HG03280 (cell line): ENCODE data around the gene ARPP21.

Experiments used
- ATAC-seq: cut with Tn5 transposase; IDR thresholded peaks from one replicate; pipeline ENCODE4 v1.9.1; 2021; ENCODE audit warnings: mild to moderate bottlenecking, moderate library complexity; ENCODE audit not compliant: unreplicated experiment

The ARPP21 gene

DNA sequence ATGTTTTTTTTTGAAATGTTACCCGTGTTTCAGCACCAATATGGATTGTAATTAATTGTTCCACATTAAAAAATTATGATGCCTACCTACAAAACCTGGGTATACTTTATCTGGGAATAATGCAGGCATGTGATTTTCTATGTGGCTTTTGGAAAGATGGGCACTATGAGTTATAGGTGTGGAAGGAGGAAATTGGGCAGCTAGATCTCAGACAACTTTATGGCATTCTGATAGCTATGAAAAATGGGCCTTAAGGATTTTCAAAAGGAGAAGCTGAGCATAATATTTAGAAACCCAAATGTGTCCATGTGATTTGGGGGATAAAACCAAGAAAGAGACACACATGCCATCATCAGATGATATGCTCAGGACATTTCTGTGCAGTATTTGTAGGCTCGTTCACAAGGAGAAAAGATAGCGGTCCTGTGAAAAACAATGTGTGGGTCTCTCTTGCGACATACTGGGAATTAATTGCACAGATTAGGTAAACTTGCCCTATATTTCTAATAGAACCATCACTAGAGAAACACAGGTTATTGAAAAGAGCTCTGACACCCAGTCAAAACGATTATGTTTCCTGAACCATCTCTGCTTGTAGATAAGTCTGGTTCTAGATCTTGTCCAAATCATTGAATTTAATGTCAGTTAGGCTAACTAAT lies 35.3 kb downstream of the ARPP21 start:
- no peak for ATAC-seq

DNA sequence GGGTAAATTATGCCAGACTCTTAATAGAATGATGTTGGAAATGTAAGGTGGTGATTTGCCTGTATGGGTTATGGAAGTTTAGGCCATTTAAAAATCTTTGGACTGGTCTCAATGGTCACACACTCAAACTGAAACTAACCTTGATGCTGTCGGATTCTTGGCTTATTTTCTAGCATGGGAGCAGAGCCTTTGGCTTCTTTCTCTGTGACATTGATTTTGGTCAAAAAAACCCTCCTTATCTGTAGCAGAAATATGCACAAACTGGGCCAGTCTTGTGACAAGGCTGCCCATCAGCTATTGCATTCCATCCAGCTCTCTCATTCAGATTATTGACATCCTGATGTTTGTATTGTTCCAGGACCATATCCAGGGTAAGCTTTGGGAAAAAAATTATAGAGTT lies 35.9 kb downstream of the ARPP21 start:
- no peak for ATAC-seq

DNA sequence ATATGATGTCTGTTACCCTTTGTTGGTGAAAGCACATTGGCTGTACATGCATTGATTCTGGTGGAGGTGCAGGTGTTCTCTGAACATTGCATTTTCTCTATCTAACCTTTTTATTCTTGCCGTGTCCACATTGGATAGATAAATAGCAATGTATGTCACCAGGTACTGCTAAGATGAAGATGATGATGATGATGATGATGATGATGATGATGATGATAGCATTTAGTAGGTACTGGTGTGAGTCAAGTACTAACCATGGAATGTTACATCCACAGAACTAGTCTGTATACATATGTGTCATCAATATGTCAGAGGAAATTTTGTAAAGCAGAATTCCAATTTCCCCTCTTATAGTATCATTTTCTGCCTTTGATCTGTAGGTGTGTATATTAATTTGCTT lies 36.3 kb downstream of the ARPP21 start:
- ATAC-seq = no peak

DNA sequence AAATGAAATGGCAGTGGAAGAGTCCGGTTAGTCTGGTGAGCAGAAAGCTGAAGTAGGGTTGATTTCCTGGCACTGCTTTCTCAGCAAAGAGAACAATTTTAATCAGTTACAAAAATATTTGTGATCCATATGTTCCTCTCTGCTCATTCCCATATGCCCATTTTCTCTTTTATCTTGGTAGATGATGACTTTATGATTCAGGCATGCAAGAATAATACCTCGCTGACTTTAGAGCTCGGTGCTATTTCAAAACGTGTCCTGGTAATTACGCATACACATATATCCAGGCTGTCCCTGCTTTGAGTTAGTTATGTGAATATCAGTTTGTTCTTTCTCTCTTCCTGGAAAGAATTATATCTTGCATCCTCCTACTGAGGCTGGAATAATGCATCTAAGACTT lies 38.5 kb downstream of the ARPP21 start:
- ATAC-seq = no peak

DNA sequence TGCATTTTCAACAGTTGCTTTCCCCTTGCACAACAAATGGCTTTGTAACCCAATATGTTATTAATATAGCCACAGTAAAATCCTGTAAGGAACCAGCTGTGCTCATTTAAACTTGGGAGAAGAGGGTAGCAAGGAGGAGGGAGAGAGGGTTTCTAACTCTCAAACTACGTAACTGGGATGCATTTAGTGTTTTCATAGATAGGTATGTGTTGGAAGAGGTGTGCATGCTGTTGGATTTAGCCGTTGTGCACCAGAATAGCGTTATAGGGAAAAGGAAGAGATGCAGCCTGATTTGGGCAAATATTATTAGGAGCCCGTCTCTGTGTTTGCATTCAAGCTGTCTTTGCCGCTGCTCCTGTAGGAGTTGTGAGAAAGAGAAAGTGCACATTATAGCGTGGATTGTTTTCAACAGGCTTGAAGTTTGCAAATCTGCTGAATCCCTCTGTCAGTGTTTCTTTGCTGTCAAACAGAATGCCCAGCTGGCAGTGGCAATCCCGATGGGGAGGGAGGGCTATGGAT lies 39.4 kb downstream of the ARPP21 start:
- no peak for ATAC-seq

DNA sequence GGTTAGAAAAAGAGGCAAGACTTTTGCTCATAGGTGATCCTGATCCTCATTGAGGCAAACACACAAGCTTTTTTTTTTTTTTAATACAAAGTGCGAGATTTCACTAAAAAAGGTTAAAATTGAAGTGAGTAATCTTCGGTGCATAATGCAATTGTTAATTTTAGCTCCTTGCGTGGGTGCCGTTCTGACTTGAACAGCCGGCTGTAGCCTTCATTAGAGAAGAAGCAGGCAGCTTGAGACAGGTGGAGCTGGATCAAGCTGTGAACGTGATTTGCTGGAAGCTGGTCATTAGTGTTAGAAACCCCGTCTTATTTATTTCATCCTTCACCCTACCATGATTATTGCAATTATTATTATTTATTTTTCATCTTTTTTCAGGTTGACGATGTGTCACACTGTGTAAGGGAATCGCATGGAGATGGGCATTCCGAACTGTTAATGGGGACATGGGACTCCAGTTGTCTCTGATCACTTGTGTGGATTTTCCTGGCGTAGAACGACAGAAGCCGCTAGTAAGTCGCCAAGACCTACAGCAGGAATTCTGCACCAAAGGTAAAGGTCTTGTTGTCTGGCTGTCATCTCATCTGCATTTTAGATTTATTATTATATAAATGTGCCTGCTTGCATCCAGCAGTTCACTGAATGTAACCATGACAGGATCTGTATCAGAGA lies 40.2 kb downstream of the ARPP21 start:
- ATAC-seq = no peak

DNA sequence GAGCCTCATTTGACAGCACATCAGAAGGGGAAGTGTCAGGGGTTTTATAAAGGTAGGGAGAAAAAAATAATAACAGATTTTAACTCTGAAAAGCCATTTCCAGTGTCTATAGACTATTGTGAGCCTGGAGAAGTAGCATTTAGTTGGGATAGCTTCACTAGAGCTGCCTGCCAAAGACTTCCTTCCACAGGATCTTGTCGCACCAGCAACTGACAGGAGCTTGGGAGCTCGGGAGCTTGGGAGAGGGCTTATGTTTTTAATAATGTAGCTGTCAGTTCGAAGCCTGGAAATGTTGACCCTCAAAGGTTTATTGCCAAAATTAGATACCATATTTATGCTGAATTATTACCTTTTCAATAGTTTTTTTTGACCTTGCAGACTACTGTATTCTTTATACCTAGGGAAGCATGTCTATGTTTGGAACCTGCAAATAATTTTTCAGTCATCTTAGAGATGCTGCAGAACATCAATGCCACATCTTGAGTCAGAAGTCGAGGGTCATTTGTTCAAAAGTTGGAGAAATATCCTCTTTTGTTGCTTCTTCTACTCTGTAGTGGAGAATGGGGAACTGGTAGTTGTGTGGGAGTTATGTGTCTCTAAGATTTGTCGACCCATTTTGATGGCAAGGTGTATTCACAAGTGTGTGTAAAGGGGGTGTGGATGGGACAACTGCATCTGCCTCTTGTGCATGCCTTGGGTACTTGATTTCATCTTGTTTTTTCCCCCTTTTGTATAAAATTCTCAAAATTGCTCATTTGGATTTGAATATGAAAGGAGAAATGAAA lies 41.7 kb downstream of the ARPP21 start:
- ATAC-seq = no peak

DNA sequence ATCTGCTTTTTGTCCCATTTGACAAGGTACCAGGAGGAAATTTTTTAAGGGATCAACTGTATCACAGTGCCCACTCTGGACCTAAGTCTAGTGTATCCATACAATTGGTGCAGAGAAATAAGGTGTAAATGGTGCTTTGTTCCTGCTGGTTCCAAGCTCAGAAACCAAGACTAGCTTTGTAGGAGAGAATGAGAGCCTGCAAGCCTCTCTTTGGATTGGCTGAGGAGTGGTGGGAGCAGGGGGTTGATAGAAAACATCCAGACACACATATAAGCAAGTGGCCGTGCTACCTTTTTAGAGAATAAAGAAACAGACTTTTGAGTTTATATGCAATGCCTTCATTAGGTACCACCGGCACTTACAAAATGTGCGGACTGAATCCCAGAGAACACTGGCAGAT lies 45.8 kb downstream of the ARPP21 start:
- ATAC-seq = no peak

DNA sequence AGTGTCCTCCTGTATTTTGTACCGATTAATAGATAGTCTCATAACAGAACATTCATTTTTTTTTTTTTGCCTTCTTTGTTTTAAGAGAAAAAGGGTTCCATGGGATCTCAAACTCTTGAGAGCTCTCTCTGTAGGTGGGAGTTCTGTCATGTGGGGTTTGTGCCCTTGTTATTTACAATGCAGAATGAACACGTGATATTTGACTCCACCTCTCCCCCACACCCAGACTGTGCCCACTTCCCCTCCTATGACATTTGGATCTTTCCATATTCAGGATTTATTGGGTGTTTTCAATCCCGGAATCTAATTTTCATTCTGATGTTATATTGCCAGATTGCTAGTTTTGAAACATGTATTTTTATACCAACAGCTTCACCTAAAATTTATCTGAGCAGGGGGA lies 49.5 kb downstream of the ARPP21 start:
- ATAC-seq = no peak

DNA sequence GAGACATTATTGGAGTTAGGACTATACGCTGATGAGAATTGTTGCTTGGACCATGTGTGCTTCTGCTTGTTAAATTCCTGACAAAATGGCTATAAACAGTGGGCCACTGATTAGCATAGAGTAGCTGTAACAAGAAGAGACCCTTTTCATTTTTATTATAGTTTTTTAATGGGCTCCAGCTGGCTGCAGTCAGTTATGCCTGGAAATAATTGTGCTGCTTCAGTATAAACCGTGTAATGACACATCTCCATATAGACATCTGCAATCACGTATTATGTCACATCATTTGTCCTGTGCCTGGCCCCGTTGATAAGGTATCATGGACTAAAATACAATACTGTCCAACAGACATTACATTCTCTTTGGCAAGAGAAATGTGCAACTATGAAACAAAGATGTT lies 50.9 kb downstream of the ARPP21 start:
- no peak for ATAC-seq

DNA sequence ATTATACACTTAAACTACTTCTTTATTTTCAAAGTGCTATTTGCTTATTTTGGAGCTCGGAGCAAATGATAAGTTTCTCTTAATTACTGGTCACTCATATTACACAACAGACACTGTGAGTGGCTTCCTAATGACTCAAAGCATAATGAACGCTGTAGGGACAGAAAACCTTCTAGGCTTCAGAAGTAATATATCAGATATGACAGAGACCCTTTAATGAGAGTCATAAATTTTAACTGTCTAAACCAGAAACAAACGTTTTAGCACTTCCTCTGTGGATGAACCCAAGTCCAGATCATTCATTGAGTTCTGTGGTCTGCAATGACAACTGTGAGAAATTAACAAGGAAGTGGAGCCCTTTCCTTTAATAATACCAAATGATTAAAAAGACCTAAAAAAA lies 66.6 kb downstream of the ARPP21 start:
- no peak for ATAC-seq

DNA sequence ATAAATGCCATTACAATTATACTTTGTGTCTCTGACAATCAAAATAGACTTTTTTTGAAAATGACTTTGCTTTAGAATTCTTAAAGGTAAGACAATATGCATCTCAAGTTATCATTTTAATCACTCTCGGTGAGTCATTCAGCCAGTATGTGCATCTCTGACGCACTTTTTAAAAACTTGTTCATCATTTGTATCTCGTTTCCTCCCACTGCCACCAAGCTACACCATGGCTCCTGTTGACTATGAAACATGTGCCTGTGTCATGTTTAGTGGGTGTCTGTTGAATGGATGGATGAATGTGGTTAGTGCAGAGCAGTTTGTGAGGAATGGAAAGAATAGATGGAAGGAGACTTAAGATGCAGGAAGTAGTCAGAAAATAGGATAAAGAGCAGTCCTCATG lies 68.6 kb downstream of the ARPP21 start:
- no peak for ATAC-seq

DNA sequence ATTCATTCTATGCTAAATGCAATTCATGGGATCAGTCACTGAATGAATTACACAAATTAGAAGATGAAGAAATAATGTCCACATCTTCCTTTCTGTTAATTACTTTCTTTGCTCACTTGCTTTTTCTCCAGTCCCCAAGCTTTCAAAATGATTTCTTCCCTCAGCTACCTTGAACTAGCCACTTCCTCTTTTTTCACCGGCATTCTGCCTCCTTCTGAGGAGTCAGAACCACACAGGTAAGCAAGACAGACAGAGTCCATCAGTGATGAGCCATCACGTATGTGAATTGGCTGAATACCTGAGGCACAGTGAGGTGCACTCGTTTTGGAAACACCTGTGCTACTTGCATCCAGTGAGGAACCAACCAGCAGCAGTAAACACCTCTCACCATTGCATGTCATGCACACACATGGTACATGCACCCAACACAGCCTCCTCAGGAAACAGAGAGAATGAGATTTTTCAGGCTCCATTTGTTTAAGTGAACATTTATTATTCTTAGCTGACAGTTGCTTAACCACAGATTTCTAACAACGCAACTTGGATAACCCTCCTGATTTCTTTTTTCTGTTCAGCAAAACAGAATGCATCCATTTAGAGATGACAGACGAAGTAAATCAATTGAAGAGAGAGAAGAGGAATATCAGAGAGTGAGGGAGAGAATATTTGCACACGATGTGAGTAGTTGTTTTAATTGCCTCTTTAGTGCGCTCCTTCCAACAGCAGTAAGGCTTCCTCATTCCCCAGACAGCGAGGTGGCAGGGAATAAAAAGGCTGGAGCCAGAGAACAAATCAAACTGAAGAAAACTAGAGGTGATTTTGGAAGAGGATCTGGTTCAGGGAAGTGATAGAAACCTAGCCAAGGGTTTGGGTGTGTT lies 69.3 kb downstream of the ARPP21 start:
- no peak for ATAC-seq

DNA sequence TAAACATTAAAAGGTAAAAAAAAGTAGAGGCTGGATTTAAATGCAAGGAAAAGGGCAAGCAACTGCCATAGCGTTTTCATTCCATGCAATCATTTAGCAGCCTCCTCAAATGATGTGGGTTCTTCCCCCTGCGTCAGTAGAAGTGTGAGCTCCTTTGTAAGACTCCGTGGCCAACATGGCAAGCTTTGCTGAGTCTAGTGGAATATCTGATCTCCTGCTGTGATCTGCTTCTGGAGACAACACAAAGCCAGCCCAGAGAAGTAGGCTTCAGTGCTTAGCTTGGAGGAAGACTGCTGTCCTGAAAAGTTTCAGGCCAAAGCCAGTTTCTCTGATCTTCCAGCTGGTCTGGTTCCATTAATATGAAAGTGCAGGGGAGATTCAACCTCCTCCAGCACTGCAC lies 70.4 kb downstream of the ARPP21 start:
- no peak for ATAC-seq

DNA sequence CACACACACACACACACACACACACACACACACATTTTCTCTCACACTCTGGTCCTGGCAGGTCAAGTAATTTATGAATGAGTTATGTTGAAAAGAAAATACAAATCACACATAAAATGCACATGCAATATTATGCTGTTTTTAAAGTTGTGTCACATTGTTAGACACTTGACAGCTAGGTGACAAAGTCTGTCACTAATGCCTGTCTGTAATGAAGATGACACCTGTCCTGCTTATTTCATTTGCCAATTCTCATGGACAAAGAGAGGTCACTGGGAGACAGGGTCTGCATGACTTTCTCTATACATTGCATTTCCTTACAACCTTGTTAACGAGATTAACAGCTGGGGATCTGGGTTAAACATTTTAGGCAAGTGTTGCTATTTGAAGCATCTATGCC lies 71.2 kb downstream of the ARPP21 start:
- ATAC-seq = no peak

DNA sequence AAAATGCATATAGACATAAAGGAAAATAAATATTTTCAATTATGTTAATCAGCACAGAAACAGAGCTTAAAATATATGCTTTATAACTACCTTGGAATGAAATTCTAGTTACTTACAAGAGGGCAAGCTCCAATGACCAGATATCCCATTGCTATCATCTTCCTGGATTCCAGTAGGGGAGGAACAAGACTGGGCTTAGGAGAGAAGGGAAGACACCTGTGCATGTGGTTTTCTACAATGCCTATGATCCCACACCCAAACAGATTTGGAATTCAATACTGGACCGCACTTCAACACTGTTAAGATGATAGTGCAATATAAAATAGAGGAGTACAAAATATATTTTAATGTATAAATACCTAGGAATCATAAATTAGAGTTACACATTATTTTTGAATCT lies 79.6 kb downstream of the ARPP21 start:
- no peak for ATAC-seq

DNA sequence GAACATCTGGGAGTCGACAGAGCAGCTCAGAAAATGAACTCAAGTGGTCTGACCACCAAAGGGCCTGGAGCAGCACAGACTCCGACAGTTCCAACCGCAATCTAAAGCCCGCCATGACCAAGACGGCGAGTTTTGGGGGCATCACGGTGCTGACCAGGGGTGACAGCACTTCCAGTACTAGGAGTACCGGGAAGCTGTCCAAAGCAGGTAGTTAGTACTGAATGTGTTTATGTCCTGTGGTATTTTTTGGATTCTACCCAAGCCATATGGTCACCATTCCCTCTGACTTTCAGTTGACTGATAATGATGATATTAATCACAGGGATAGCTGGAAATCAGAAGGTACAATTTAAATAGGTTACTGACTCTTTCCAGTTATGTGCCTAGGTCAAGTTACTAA lies 82.3 kb downstream of the ARPP21 start:
- ATAC-seq = no peak

DNA sequence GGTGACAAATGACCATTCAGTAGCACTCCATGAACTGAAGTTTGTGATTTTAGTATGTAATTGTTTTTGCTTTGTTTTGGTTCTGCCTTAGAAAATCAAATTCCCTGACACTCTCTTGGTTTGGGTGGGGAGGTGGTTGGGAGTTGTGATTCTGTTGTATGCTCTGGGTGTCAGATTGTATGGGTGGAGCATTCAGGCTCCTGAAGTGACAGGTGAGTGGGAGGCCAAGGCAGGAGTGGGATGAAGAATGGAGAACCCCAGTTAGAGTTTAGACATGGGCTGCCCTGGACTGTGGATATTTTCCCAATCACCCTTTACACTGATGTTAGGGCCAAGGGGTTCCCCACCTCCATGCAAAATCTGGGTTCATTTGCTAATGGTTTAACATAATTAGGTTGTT lies 83.6 kb downstream of the ARPP21 start:
- ATAC-seq = no peak

DNA sequence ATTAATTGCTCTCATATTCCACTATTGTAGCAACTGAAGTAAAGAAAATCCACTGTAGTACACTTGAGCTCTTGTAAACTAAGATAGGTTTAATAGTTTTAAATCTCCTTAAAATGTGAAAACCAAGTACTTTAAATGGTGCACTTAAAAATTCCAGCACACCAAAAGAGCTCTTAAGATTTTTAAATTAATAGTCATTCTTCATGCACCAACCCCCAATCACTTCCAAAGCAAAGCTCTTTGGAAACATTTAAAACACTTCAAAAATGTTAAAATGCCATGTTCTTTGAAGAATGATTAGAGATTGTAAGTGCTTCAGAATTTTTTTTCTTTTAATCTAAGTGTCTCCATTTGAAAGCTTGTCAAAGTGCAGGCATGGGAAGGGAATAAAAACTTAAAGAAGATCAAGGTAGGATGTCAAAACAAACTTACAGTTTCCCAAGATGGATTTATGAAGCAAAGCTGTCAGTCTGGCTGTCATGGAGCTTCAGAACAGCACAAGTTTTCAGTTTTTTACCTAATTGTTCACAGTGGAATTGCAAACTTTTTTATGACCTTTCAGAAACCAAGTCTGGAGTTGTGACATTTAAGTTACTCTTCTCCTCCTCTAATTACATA lies 84.3 kb downstream of the ARPP21 start:
- ATAC-seq = no peak

DNA sequence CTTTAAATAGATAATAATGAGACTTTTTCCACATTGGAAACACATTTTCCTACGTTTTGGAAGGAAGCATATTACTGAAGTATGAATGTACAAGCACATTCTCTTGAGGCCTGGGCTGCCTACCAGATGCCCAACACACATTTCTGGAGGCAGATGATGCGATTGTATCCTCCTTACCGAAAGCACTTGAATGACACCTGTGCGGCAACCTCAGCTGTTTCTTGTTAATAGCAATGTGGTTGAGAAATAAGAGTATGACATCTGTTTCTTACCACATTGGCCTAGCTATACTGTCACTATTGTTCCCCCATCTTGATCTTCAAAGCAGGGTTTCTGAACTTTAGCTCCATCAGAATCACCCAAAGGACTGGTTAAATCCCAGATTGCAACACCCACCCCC lies 84.8 kb downstream of the ARPP21 start:
- no peak for ATAC-seq

DNA sequence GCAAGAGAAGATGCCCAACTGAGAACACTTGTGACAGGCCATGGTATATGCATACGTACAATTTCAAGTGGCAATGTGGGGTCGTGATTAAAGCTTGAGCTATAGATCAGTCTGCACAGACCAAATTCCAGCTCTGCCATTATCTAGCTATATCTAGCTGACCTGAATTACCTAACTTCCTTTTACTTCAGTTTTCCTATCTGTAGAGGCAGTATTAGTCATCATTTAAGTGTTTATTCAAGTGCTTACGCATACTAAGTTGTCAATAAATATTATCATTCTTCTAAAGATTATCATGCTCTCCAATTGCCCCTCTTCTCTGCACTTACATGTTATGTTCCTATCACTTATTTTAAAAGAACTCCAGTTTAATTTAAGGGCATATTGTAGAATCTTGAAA lies 87.9 kb downstream of the ARPP21 start:
- no peak for ATAC-seq
